Measurements from ENCODE around the gene PHF2.

GRCh38 chr9:93693129-93693528 lies 116.7 kb downstream of the PHF2 start:
- TF ChIP-seq CTCF (IDR thresholded peaks at IDR 0.05): no peak
- no peak for TF ChIP-seq POLR2A (IDR thresholded peaks at IDR 0.05)
- TF ChIP-seq POLR2AphosphoS5 (IDR thresholded peaks at IDR 0.05; ENCODE audit: insufficient read depth in 1 of 2, low read depth in 1 of 2): no peak

Measured in vagina (tissue), 2 donors.